Body of pancreas (tissue), 4 donors: Measurements from ENCODE around the gene RASGRP2. TPM values are rescaled to one million over a fixed set of nuclear protein-coding genes. Genes with fewer than 3 reads are reported as not detected.

ENCODE experiments used
- ATAC-seq: fragments of 150-250 bp; one replicate; pipeline ENCODE4 v1.9.1; 2016
- DNase-seq, 4 donors: peaks; one replicate each; pipeline ENCODE4 v3.0.0-alpha.2; 2019
- H3K27ac ChIP-seq, 4 donors: fragments of 200-600 bp; sonication (generic); 1 replicate in 3 of 4; 2 replicates in 1 of 4; pipeline versions ENCODE4 v1.5.1 to v1.6.1; 2016 to 2019; ENCODE audit warnings: mild to moderate bottlenecking in 1 of 4, mixed read lengths in 1 of 4, moderate library complexity in 1 of 4
- H3K27me3 ChIP-seq, 2 donors: fragments of 200-600 bp; sonication (generic); one replicate each; pipeline ENCODE4 v1.6.0; 2016; ENCODE audit warnings: mild to moderate bottlenecking in 1 of 2
- H3K36me3 ChIP-seq, 2 donors: fragments of 200-600 bp; sonication (generic); replicated peaks in 1 of 2; 2 replicates each; pipeline ENCODE4 v1.5.1; 2016; ENCODE audit warnings: low read depth in 2 of 2; ENCODE audit not compliant: insufficient read depth in 1 of 2
- H3K4me1 ChIP-seq: fragments of 200-600 bp; sonication (generic); one replicate; pipeline ENCODE4 v1.6.0; 2016
- H3K4me3 ChIP-seq, 2 donors: fragments of 200-600 bp; sonication (generic); 1 replicate in 1 of 2; 2 replicates in 1 of 2; pipeline ENCODE4 v1.5.1; 2016 to 2019
- H3K9me3 ChIP-seq, 3 donors: fragments of 200-600 bp; sonication (generic); 1 replicate in 2 of 3; 2 replicates in 1 of 3; pipeline ENCODE4 v1.5.1; 2016
- POLR2A ChIP-seq, 3 donors: fragments of 450-650 bp; IDR thresholded peaks; one replicate each; pipeline ENCODE4 v1.6.1; 2016; ENCODE audit warnings: antibody characterized with exemption in 3 of 3, mild to moderate bottlenecking in 2 of 3
- WGBS, 2 donors: methylation state at CpG; one replicate each; pipeline ENCODE4 v1.1.5; 2017; 5-methylcytosine and 5-hydroxymethylcytosine counted together
- intact Hi-C: fragments of 100-400 bp; cut with DNase I; formaldehyde crosslinking; loops from one replicate; pipeline ENCODE4 v1.15.1; 2023
- total RNA-seq, 2 donors: library from RNA; depleted of rRNA; stranded (reverse); fragments of >200 nt; gene quantifications; one replicate each; pipeline ENCODE4 v1.1.0, GENCODE V29; 2016
- TF ChIP-seq, protein P1 (sequence below), 7 experiments: fragments of 450-650 bp in 4 of 7; fragments of 200-600 bp in 3 of 7; sonication (generic) in 3 of 7; IDR thresholded peaks; one replicate each; pipeline ENCODE4 v1.5.1; 2016 to 2019; ENCODE audit warnings: antibody characterized with exemption in 7 of 7

The RASGRP2 gene
- total RNA-seq, 2 donors from 2014 or later: 4.6 to 17.9 TPM

GRCh38 chr11:64760759-64761420 is 16.9 kb upstream of the RASGRP2 start:
- H3K4me3 ChIP-seq: no peak overlapping the region
- peaks cover 9% of the 10 kb centered on the region for H3K4me1 ChIP-seq
- DNase-seq (no peak), ATAC-seq (no peak)
- intact Hi-C loops: no loop called here
- H3K27ac ChIP-seq: no peak overlapping the region
- WGBS, 2 donors: 71 to 73% methylated on average over 7 of the region's 7 CpGs
- no peaks in the 10 kb centered on the region for H3K27me3 ChIP-seq
- no peak for TF ChIP-seq POLR2A (IDR thresholded peaks at IDR 0.05)
- TF ChIP-seq, protein P1, sequence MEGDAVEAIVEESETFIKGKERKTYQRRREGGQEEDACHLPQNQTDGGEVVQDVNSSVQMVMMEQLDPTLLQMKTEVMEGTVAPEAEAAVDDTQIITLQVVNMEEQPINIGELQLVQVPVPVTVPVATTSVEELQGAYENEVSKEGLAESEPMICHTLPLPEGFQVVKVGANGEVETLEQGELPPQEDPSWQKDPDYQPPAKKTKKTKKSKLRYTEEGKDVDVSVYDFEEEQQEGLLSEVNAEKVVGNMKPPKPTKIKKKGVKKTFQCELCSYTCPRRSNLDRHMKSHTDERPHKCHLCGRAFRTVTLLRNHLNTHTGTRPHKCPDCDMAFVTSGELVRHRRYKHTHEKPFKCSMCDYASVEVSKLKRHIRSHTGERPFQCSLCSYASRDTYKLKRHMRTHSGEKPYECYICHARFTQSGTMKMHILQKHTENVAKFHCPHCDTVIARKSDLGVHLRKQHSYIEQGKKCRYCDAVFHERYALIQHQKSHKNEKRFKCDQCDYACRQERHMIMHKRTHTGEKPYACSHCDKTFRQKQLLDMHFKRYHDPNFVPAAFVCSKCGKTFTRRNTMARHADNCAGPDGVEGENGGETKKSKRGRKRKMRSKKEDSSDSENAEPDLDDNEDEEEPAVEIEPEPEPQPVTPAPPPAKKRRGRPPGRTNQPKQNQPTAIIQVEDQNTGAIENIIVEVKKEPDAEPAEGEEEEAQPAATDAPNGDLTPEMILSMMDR (IDR thresholded peaks at IDR 0.05): no peak
- H3K9me3 ChIP-seq: no peaks in the 10 kb centered on the region
- peaks cover 8 to 13% of the 10 kb centered on the region in 2 donors for H3K36me3 ChIP-seq

DNA sequence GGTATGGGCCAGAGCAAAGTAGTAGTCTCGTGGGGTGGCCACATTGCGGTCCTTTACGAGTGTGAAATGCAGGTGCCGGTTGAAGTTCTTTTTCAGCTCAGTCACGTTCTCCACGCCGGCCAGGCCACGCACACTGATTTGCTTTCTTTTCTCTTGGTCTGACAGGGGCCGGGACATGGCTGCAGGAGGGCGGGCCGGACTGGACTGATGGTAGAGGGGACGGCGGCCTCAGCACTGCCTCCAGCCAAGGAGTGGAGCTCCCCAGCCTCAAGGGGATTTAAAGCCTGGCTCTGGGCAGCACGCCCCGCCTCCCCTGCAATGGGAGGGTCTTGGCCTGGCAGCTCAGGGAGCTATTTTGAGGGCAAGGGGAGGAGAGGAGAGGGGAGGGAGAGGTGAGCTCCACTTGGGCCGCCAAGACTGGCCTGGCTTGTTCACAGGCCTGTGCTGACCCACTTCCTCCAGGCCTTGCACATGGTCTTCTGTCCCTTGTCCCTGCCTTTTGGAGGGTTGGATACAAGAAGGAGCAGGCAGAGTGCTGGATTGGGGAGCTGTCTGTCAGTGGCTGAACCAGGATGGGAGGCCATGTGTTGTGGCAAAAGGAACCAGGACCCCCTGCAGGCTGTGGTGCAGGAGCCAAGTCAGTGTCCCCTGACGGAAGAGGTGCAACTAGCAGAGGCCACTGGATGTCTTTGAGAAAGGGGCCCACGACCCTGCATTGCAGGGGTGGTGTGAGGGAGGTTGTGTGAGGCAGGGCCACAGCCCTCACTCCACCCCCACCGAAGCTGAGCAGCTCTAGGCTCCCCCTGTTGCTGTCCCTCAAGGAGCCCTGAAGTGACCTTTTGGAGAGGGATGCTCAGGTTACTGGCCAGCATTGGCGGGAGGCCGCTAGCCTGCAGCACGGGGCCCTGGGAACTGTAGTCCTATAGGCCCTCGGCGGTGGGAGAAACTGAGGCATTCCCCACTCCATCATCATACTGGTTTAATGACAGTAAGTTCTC is 16.1 kb upstream of the RASGRP2 start, which contains the start of gene PYGM:
TSS of gene PYGM (minus strand) at position 253 of the 998 bp plus-strand sequence. CDS start at position 177, 76 bp downstream.
- TF ChIP-seq, protein P1 (IDR thresholded peaks at IDR 0.05): no peak
- TF ChIP-seq POLR2A (IDR thresholded peaks at IDR 0.05): no peak
- H3K27me3 ChIP-seq: no peaks in the 10 kb centered on the region
- 66 to 75% methylated on average over 20 to 24 of the region's 24 CpGs for WGBS, 2 donors
- intact Hi-C loops: no loop called here
- H3K9me3 ChIP-seq: no peaks in the 10 kb centered on the region
- ATAC-seq: peak; percentile 33
- H3K4me1 ChIP-seq: peaks cover 9% of the 10 kb centered on the region
- H3K36me3 ChIP-seq: peaks cover 4 to 6% of the 10 kb centered on the region in 2 donors
- H3K4me3 ChIP-seq: no peak within 1 kb of the TSS
- no peak within 1 kb of the TSS for H3K27ac ChIP-seq
- DNase-seq: peak in 3 of 4 donors; percentile 27 to 51 (median 51)

- ATAC-seq: no peak
- intact Hi-C loops: no loop called here
- Histone ChIP-seq H3K4me3 (no peak overlapping the region), H3K4me1 (peaks cover 9% of the 10 kb centered on the region), H3K27ac (no peak overlapping the region), H3K36me3 (peaks cover 0 to 2% of the 10 kb centered on the region in 2 donors), H3K9me3 (no peaks in the 10 kb centered on the region), H3K27me3 (no peaks in the 10 kb centered on the region)
- no peak for DNase-seq
- TF ChIP-seq POLR2A (IDR thresholded peaks at IDR 0.05): no peak
- TF ChIP-seq, protein P1 (IDR thresholded peaks at IDR 0.05): no peak
- 77 to 86% methylated on average over 17 to 21 of the region's 21 CpGs for WGBS, 2 donors
These were observed 15.3 kb upstream of the RASGRP2 start for GRCh38 chr11:64759131-64759721.

DNA sequence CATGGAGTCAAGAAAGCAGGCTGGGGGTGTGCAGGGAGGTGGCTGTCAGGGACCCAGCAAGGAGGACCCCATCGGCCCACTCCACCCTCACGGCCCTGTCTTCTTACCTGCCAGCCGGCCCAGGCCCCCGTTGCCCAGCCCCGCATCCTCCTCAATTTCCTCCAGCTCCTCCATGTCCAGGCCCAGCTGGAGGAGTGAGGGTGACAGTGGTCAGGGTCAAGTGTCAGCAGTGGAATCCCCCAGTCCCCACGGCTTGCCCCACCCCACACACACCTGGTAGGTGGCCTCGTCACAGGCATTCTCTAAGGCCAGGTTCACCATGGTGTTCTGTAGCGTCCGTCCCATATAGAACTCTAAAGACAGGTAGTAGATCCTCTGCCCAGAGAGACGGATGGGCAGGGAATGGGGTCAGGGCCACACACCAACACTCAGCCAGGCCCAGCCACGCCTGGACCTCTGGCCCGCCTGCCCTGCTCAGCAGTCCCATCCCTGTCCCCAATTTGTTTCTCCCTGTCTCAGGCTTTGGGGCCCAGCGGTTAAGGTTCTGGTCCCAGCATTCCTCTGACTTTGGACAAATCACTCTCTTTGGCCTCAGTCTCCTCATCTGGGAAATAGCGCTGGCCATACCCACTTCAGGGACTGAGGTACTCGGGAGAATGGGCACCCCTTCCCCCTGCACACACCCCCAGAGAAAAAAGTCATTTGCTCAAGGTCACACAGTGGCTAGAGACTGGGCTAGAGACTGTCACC is 14.6 kb upstream of the RASGRP2 start:
- Histone ChIP-seq H3K27ac (no peak overlapping the region), H3K9me3 (no peaks in the 10 kb centered on the region), H3K4me3 (no peak overlapping the region), H3K27me3 (no peaks in the 10 kb centered on the region), H3K4me1 (peaks cover 2% of the 10 kb centered on the region), H3K36me3 (no peaks in the 10 kb centered on the region)
- TF ChIP-seq, protein P1 (IDR thresholded peaks at IDR 0.05): no peak
- no peak for TF ChIP-seq POLR2A (IDR thresholded peaks at IDR 0.05)
- intact Hi-C loops: no loop called here
- WGBS, 2 donors: 85 to 87% methylated on average over 7 to 13 of the region's 15 CpGs
- DNase-seq: no peak
- ATAC-seq: no peak
